PC-9 (cell line): Measurements from ENCODE around the gene IMMP2L. TPM values are rescaled to one million over a fixed set of nuclear protein-coding genes. Genes with fewer than 3 reads are reported as not detected.
"Not testable (repeated sequence)": the region's sequence is repeated elsewhere in the genome, so short reads cannot be mapped to it uniquely, and the experiment has no call there.

ENCODE experiments used
- BruUV-seq: library from RNA; stranded (reverse); fragments of 400-500 nt; replicated peaks from 2 replicates; lab custom pipeline; 2021; lab: Mats Ljungman, UMichigan
- CTCF ChIA-PET: fragments of 300-600 bp; sonication (Branson Sonifier 250); formaldehyde crosslinking; loops from one replicate; lab custom pipeline; 2022; ENCODE audit warnings: antibody characterized with exemption; lab: Charles Lee
- POLR2A ChIA-PET: fragments of 300-600 bp; sonication (Branson Sonifier 250); formaldehyde crosslinking; loops from one replicate; lab custom pipeline; 2022; ENCODE audit warnings: antibody characterized with exemption; ENCODE audit not compliant: unreplicated experiment; lab: Charles Lee
- DNase-seq, 2 experiments: peaks; one replicate each; pipeline versions ENCODE4 v3.0.0 to v3.0.0-alpha.2; 2015 to 2022; ENCODE audit warnings: mixed read lengths in 1 of 2
- H2AFZ ChIP-seq: fragments of 200-600 bp; sonication (generic); 2 replicates; pipeline ENCODE4 v1.8.1; 2017; ENCODE audit warnings: antibody characterized with exemption
- H3F3A ChIP-seq: fragments of 200-600 bp; sonication (generic); 2 replicates; pipeline ENCODE4 v1.8.1; 2017; ENCODE audit warnings: antibody characterized with exemption, mild to moderate bottlenecking, low read depth; ENCODE audit not compliant: insufficient read depth
- H3K27ac ChIP-seq: fragments of 200-600 bp; sonication (generic); 2 replicates; pipeline ENCODE4 v1.6.1; 2016; ENCODE audit warnings: mixed run types
- H3K27me3 ChIP-seq: fragments of 200-600 bp; sonication (generic); 2 replicates; pipeline ENCODE4 v1.6.1; 2016; ENCODE audit warnings: low read depth, mixed run types; ENCODE audit not compliant: insufficient read depth
- H3K36me3 ChIP-seq: fragments of 200-600 bp; sonication (generic); 2 replicates; pipeline ENCODE4 v1.6.1; 2016; ENCODE audit warnings: low read depth, mixed run types
- H3K4me1 ChIP-seq: fragments of 200-600 bp; sonication (generic); replicated peaks from 2 replicates; pipeline ENCODE4 v1.6.1; 2016; ENCODE audit warnings: mixed run types; ENCODE audit not compliant: insufficient read depth
- H3K4me2 ChIP-seq: fragments of 200-600 bp; sonication (generic); 2 replicates; pipeline ENCODE4 v1.6.1; 2017; ENCODE audit warnings: mixed run types
- H3K4me3 ChIP-seq: fragments of 200-600 bp; sonication (generic); 2 replicates; pipeline ENCODE4 v1.6.1; 2016; ENCODE audit warnings: mixed run types
- H3K79me2 ChIP-seq: fragments of 200-600 bp; sonication (generic); 2 replicates; pipeline ENCODE4 v1.6.1; 2017; ENCODE audit warnings: low read depth, mixed run types
- H3K9me2 ChIP-seq: fragments of 200-600 bp; sonication (generic); 2 replicates; pipeline ENCODE4 v1.8.1; 2017; ENCODE audit warnings: mild to moderate bottlenecking; ENCODE audit not compliant: insufficient read depth
- H3K9me3 ChIP-seq: fragments of 200-600 bp; sonication (generic); 2 replicates; pipeline ENCODE4 v1.8.1; 2016; ENCODE audit warnings: low read depth; ENCODE audit not compliant: insufficient read depth
- H4K20me1 ChIP-seq: fragments of 200-600 bp; sonication (generic); 2 replicates; pipeline ENCODE4 v1.8.1; 2017; ENCODE audit not compliant: insufficient read depth
- CTCF ChIP-seq: fragments of 200-600 bp; sonication (generic); conservative IDR thresholded peaks from 2 replicates; pipeline ENCODE4 v1.6.1; 2017; ENCODE audit warnings: mixed run types, antibody characterized with exemption, mild to moderate bottlenecking, moderate library complexity
- EZH2 ChIP-seq: fragments of 200-600 bp; sonication (generic); IDR thresholded peaks from 2 replicates; pipeline ENCODE4 v1.8.0; 2017; ENCODE audit warnings: antibody characterized with exemption, low read depth
- intact Hi-C: fragments of 100-400 bp; cut with micrococcal nuclease; formaldehyde crosslinking; loops from one replicate; pipeline ENCODE4 v1.10.0; 2022; ENCODE audit not compliant: unreplicated experiment
- total RNA-seq: library from RNA; stranded (reverse); gene quantifications from 2 replicates; pipeline ENCODE4 v1.2.3, GENCODE V29; 2021

The IMMP2L gene
- total RNA-seq, 1 experiment from 2014 or later, result 40.5 TPM

- Histone ChIP-seq H3K4me3 (no peak overlapping the region), H3K79me2 (no peaks in the 10 kb centered on the region), H3K9me2 (no peaks in the 10 kb centered on the region), H4K20me1 (no peaks in the 10 kb centered on the region), H2AFZ (no peak overlapping the region), H3K9me3 (no peaks in the 10 kb centered on the region), H3K36me3 (no peaks in the 10 kb centered on the region), H3K27ac (no peak overlapping the region), H3K27me3 (no peaks in the 10 kb centered on the region), H3F3A (no peaks in the 10 kb centered on the region), H3K4me2 (no peak overlapping the region), H3K4me1 (no peaks in the 10 kb centered on the region)
- peak in 1 of 2 experiments; percentile 54 for DNase-seq
- ChIA-PET POLR2A (interaction anchor here (0.6 kb wide), 1 partner anchor 28 kb away, joined by 3 read pairs; no protein-coding TSS in a partner anchor), CTCF (no interaction called here)
- no peak for TF ChIP-seq CTCF
- TF ChIP-seq EZH2, result no peak
- intact Hi-C loops, result no loop called here
- BruUV-seq, result no TSS peak
Measured at GRCh38 chr7:110940756-110941155, 621.5 kb downstream of the IMMP2L start.

- intact Hi-C loops, result no loop called here
Measured at GRCh38 chr7:110938165-110938564, 624.1 kb downstream of the IMMP2L start.

GRCh38 chr7:110936665-110937064 lies 625.6 kb downstream of the IMMP2L start:
- H3K27me3 ChIP-seq, H3K27ac ChIP-seq, H3F3A ChIP-seq, H3K4me3 ChIP-seq, CTCF ChIA-PET, H3K79me2 ChIP-seq, H3K4me1 ChIP-seq, H4K20me1 ChIP-seq, DNase-seq, H3K4me2 ChIP-seq, H3K36me3 ChIP-seq, POLR2A ChIA-PET, H3K9me2 ChIP-seq, H3K9me3 ChIP-seq, intact Hi-C loops, H2AFZ ChIP-seq, BruUV-seq: not testable (repeated sequence)

More at GRCh38 chr7:110938165-110938564, 624.1 kb downstream of the IMMP2L start:
- Histone ChIP-seq H3K4me1 (no peaks in the 10 kb centered on the region), H3F3A (no peaks in the 10 kb centered on the region), H3K4me2 (no peak overlapping the region), H3K9me3 (no peaks in the 10 kb centered on the region), H3K27ac (no peak overlapping the region), H2AFZ (no peak overlapping the region), H4K20me1 (no peaks in the 10 kb centered on the region), H3K36me3 (no peaks in the 10 kb centered on the region), H3K4me3 (no peak overlapping the region), H3K9me2 (no peaks in the 10 kb centered on the region), H3K79me2 (no peaks in the 10 kb centered on the region), H3K27me3 (no peaks in the 10 kb centered on the region)
- no peak for DNase-seq
- TF ChIP-seq CTCF, result no peak
- no peak for TF ChIP-seq EZH2
- ChIA-PET CTCF (no interaction called here), POLR2A (interaction anchor here (0.6 kb wide), 1 partner anchor 18 kb away, joined by 7 read pairs; no protein-coding TSS in a partner anchor)
- no TSS peak for BruUV-seq
